Endothelial cell of umbilical vein (primary cell): ENCODE data around the gene METTL15. TPM values are rescaled to one million over a fixed set of nuclear protein-coding genes. Genes with fewer than 3 reads are reported as not detected.

Experiments
- BruUV-seq: library from RNA; stranded (reverse); fragments of 400-500 nt; replicated peaks from 2 replicates; lab custom pipeline; 2021; lab: Mats Ljungman, UMichigan
- CTCF ChIA-PET: fragments of 300-600, 350-600 bp; sonication (Branson Sonifier 250); formaldehyde crosslinking; loops from one replicate; lab custom pipeline; 2021; ENCODE audit warnings: antibody characterized with exemption, inconsistent platforms; lab: Charles Lee
- POLR2A ChIA-PET: fragments of 300-600, 350-600 bp; sonication (Branson Sonifier 250); formaldehyde crosslinking; loops from one replicate; lab custom pipeline; 2021; ENCODE audit warnings: antibody characterized with exemption, inconsistent platforms; lab: Charles Lee
- DNase-seq: peaks from one replicate; pipeline ENCODE4 v3.0.0-alpha.2; 2011; ENCODE audit warnings: low read depth, low spot score
- FAIRE-seq: peaks from 2 replicates; lab custom pipeline; 2011; peaks lifted over from hg19 to GRCh38; lab: Jason Lieb, UNC
- H2AFZ ChIP-seq: 2 replicates; pipeline ENCODE4 v1.6.0; 2012; ENCODE audit warnings: low read depth, low read length, control low read depth, inconsistent platforms
- H3K27ac ChIP-seq: 2 replicates; pipeline ENCODE4 v1.5.1; 2011; ENCODE audit warnings: low read depth, mild to moderate bottlenecking, control low read depth, low read length, moderate library complexity; ENCODE audit not compliant: insufficient read depth
- H3K27me3 ChIP-seq, 2 experiments: 2 replicates each; pipeline versions ENCODE4 v1.6.0 to v1.6.1; 2011; ENCODE audit warnings: low read length in 2 of 2, mixed read lengths in 1 of 2; ENCODE audit not compliant: control insufficient read depth in 2 of 2, insufficient read depth in 2 of 2
- H3K36me3 ChIP-seq, 2 experiments: 2 replicates in 1 of 2; 3 replicates in 1 of 2; pipeline ENCODE4 v1.5.1; 2011; ENCODE audit warnings: low read length in 2 of 2, mild to moderate bottlenecking in 1 of 2, moderate library complexity in 1 of 2; ENCODE audit not compliant: control insufficient read depth in 2 of 2, insufficient read depth in 2 of 2; ENCODE audit errors: extremely low read depth in 1 of 2
- H3K4me1 ChIP-seq: 3 replicates; pipeline ENCODE4 v1.5.1; 2011; ENCODE audit warnings: mild to moderate bottlenecking, low read length; ENCODE audit not compliant: control insufficient read depth, insufficient read depth; ENCODE audit errors: extremely low read depth
- H3K4me2 ChIP-seq: 2 replicates; pipeline ENCODE4 v1.6.1; 2011; ENCODE audit warnings: low read length, control low read depth, mixed read lengths; ENCODE audit not compliant: insufficient read depth
- H3K4me3 ChIP-seq, 3 experiments: fragments of 200-600 bp in 1 of 3; sonication (generic), shearing (Covaris generic) in 1 of 3; replicated peaks in 1 of 3; 2 replicates each; pipeline ENCODE4 v1.5.1; 2011 to 2016; ENCODE audit warnings: control low read depth in 3 of 3, low read length in 3 of 3, mild to moderate bottlenecking in 2 of 3, inconsistent platforms in 1 of 3, low read depth in 1 of 3, moderate library complexity in 1 of 3; ENCODE audit not compliant: insufficient read depth in 1 of 3
- H3K79me2 ChIP-seq: 2 replicates; pipeline ENCODE4 v1.6.0; 2012; ENCODE audit warnings: low read length, inconsistent platforms; ENCODE audit not compliant: control insufficient read depth, insufficient read depth
- H3K9ac ChIP-seq: replicated peaks from 2 replicates; pipeline ENCODE3; 2011; ENCODE audit warnings: low read length, control low read depth; ENCODE audit not compliant: insufficient read depth; ENCODE audit errors: extremely low read depth
- H3K9me1 ChIP-seq: replicated peaks from 3 replicates; pipeline ENCODE4 v1.6.0; 2011; ENCODE audit warnings: mild to moderate bottlenecking, low read length; ENCODE audit not compliant: control insufficient read depth, insufficient read depth; ENCODE audit errors: extremely low read depth
- H3K9me3 ChIP-seq: replicated peaks from 2 replicates; pipeline ENCODE4 v1.5.1; 2012; ENCODE audit warnings: low read length, inconsistent platforms; ENCODE audit not compliant: control insufficient read depth, insufficient read depth
- H4K20me1 ChIP-seq: replicated peaks from 2 replicates; pipeline ENCODE3; 2011; ENCODE audit warnings: mild to moderate bottlenecking, low read length; ENCODE audit not compliant: control insufficient read depth, insufficient read depth; ENCODE audit errors: extremely low read depth
- EZH2 ChIP-seq: IDR thresholded peaks from 2 replicates; pipeline ENCODE4 v1.6.1; 2012; ENCODE audit warnings: borderline replicate concordance, low read depth, mild to moderate bottlenecking, moderate library complexity, low read length, inconsistent platforms; ENCODE audit not compliant: severe bottlenecking
- FOS ChIP-seq: IDR thresholded peaks from 2 replicates; pipeline ENCODE4 v1.6.1; 2011; ENCODE audit warnings: mild to moderate bottlenecking, low read length, moderate library complexity, borderline replicate concordance; ENCODE audit not compliant: insufficient read depth
- GATA2 ChIP-seq: IDR thresholded peaks from 2 replicates; pipeline ENCODE4 v1.7.0; 2011; ENCODE audit warnings: low read depth, mild to moderate bottlenecking, moderate library complexity, mixed read lengths, low read length; ENCODE audit not compliant: insufficient read length, insufficient read depth
- JUN ChIP-seq: IDR thresholded peaks from 2 replicates; pipeline ENCODE4 v1.6.1; 2011; ENCODE audit warnings: borderline replicate concordance, low read depth; ENCODE audit not compliant: insufficient read length, insufficient read depth
- MYC ChIP-seq: IDR thresholded peaks from one replicate; pipeline ENCODE4 v1.6.1; 2011; ENCODE audit warnings: mild to moderate bottlenecking, low read depth, low read length
- POLR2A ChIP-seq: IDR thresholded peaks from 2 replicates; pipeline ENCODE4 v1.6.1; 2012; ENCODE audit warnings: low read depth, mild to moderate bottlenecking, control low read depth, low read length
- POLR2AphosphoS5 ChIP-seq: IDR thresholded peaks from 2 replicates; pipeline ENCODE4 v1.6.1; 2012; ENCODE audit warnings: low read depth, mild to moderate bottlenecking, control low read depth, low read length, moderate library complexity; ENCODE audit not compliant: insufficient read depth
- dilution Hi-C: fragments of 300-500 bp; cut with MboI; formaldehyde crosslinking; loops from one replicate; pipeline ENCODE4 v1.15.0; 2019; ENCODE audit warnings: low sequenced_read_pairs; ENCODE audit not compliant: extremely low pct_ligation_motif_present
- intact Hi-C: fragments of 100-400 bp; cut with micrococcal nuclease; formaldehyde crosslinking; loops from one replicate; pipeline ENCODE4 v1.10.0; 2022
- polyA plus RNA-seq, 4 experiments: library from polyadenylated mRNA; depleted of rRNA in 3 of 4; stranded (reverse) in 3 of 4; unstranded in 1 of 4; fragments of >200 nt; gene quantifications; 2 replicates each; pipeline versions ENCODE4 v1.2.1 to v1.2.3, GENCODE V29; 2011 to 2012; ENCODE audit warnings: missing spikeins in 1 of 4
- total RNA-seq: library from RNA; stranded (reverse); gene quantifications from 2 replicates; pipeline ENCODE4 v1.2.3, GENCODE V29; 2021
- TF ChIP-seq, protein P1 (sequence below), 2 donors: IDR thresholded peaks; 1 replicate in 1 of 2; 2 replicates in 1 of 2; pipeline ENCODE4 v1.5.1; 2011; ENCODE audit warnings: low read length in 2 of 2, mild to moderate bottlenecking in 2 of 2, moderate library complexity in 2 of 2, control low read depth in 1 of 2, inconsistent platforms in 1 of 2, low read depth in 1 of 2; ENCODE audit not compliant: insufficient read depth in 1 of 2; ENCODE audit errors: extremely low read depth in 1 of 2
- TF ChIP-seq, protein P2 (sequence below): IDR thresholded peaks from 2 replicates; pipeline ENCODE4 v1.6.1; 2011; ENCODE audit not compliant: insufficient read depth, insufficient read length

The METTL15 gene
- total and polyA plus RNA-seq, 2 donors (not counting 3 experiments of a cell fraction or from before 2014, with no cell fraction given) = 3.2 to 12.1 TPM

DNA sequence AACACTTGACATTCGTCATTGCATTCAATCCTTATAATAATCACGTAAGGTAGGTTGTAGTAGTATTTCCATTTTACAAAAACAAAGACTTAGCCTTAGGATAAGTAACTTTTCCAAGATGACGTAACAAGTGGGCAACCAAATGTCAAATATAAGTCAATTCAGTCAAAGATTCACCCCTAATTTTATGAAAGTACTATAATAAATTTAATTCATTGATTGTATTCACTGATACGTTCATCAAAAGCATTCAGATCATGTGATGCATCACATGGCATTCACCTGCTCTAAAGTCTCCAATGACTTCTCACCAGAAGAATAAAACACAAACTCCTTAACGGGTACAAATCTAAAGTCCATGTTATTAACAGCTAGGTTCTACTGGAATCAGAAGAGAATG, 2.3 kb upstream of the METTL15 start:
- intact Hi-C loops = loop anchor here (5.0 kb wide), 3 partner anchors 174 to 421 kb away; no protein-coding TSS in a partner anchor
- Histone ChIP-seq H3K9me3 (no peaks in the 10 kb centered on the region), H3K27me3 (no peaks in the 10 kb centered on the region), H3K36me3 (no peaks in the 10 kb centered on the region), H3K9ac (no peak overlapping the region), H4K20me1 (no peaks in the 10 kb centered on the region), H3K4me2 (peak overlapping the region; percentile 91), H2AFZ (no peak overlapping the region), H3K27ac (no peak overlapping the region), H3K79me2 (peaks cover 71% of the 10 kb centered on the region), H3K9me1 (no peaks in the 10 kb centered on the region), H3K4me1 (peaks cover 28% of the 10 kb centered on the region), H3K4me3 (peak overlapping the region in 1 of 3 experiments; percentile 13)
- dilution Hi-C loops = no loop called here
- CTCF ChIA-PET = interaction anchor here (0.7 to 2.3 kb wide), 5 partner anchors 8 to 1223 kb away, joined by 3 to 8 read pairs (median 4); partner anchors contain the start of gene BDNF
- no TSS peak for BruUV-seq
- TF ChIP-seq POLR2A (no peak), GATA2 (no peak), POLR2AphosphoS5 (no peak), FOS (no peak), EZH2 (no peak), MYC (no peak), JUN (no peak)
- TF ChIP-seq, protein P1, sequence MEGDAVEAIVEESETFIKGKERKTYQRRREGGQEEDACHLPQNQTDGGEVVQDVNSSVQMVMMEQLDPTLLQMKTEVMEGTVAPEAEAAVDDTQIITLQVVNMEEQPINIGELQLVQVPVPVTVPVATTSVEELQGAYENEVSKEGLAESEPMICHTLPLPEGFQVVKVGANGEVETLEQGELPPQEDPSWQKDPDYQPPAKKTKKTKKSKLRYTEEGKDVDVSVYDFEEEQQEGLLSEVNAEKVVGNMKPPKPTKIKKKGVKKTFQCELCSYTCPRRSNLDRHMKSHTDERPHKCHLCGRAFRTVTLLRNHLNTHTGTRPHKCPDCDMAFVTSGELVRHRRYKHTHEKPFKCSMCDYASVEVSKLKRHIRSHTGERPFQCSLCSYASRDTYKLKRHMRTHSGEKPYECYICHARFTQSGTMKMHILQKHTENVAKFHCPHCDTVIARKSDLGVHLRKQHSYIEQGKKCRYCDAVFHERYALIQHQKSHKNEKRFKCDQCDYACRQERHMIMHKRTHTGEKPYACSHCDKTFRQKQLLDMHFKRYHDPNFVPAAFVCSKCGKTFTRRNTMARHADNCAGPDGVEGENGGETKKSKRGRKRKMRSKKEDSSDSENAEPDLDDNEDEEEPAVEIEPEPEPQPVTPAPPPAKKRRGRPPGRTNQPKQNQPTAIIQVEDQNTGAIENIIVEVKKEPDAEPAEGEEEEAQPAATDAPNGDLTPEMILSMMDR (IDR thresholded peaks at IDR 0.05; ENCODE audit: extremely low read depth in 1 of 2, insufficient read depth in 1 of 2, low read depth in 1 of 2, low read length in 2 of 2) = no peak
- TF ChIP-seq, protein P2, sequence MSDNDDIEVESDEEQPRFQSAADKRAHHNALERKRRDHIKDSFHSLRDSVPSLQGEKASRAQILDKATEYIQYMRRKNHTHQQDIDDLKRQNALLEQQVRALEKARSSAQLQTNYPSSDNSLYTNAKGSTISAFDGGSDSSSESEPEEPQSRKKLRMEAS = no peak
- FAIRE-seq = no peak
- DNase-seq = no peak
- POLR2A ChIA-PET = interaction anchor here (0.6 kb wide), 1 partner anchor 595 kb away, joined by 3 read pairs; no protein-coding TSS in a partner anchor
